ENCODE results near the gene HOXA6. TPM values are rescaled to one million over a fixed set of nuclear protein-coding genes. Genes with fewer than 3 reads are reported as not detected.

HOXA6 gene
- total RNA-seq, 2 donors from 2014 or later: 6.9 to 7.5 TPM

- Histone ChIP-seq H3K36me3 (no peaks in the 10 kb centered on the region), H3K27me3 (replicated peaks; ENCODE audit: insufficient read depth) (no peaks in the 10 kb centered on the region), H3K27ac (no peak overlapping the region), H3K9me3 (no peaks in the 10 kb centered on the region), H3K4me3 (no peak overlapping the region), H3K4me1 (replicated peaks) (peaks cover 6% of the 10 kb centered on the region)
- intact Hi-C loops (cut with DNase I): loop anchor here (5.0 kb wide), 1 partner anchor 270 kb away; the partner anchor contains the start of gene SKAP2
- WGBS: 90% methylated on average over 2 of the region's 2 CpGs
- DNase-seq (ENCODE audit: low spot score): no peak
- TF ChIP-seq POLR2A (IDR thresholded peaks at IDR 0.05): no peak
- no peak for TF ChIP-seq POLR2AphosphoS5 (IDR thresholded peaks at IDR 0.05)
- TF ChIP-seq CTCF (IDR thresholded peaks at IDR 0.05): no peak
Observed at GRCh38 chr7:27132214-27132613, 15.4 kb downstream of the HOXA6 start.

- DNase-seq (ENCODE audit: low spot score): no peak
- Histone ChIP-seq H3K9me3 (no peaks in the 10 kb centered on the region), H3K27me3 (replicated peaks; ENCODE audit: insufficient read depth) (no peaks in the 10 kb centered on the region), H3K27ac (peak overlapping the region; percentile 71 to 82), H3K4me1 (replicated peaks) (peaks cover 6% of the 10 kb centered on the region), H3K36me3 (no peaks in the 10 kb centered on the region), H3K4me3 (peak overlapping the region; percentile 62 to 74)
- WGBS: 69% methylated on average over 12 of the region's 12 CpGs
- TF ChIP-seq POLR2AphosphoS5 (IDR thresholded peaks at IDR 0.05): no peak
- TF ChIP-seq CTCF (IDR thresholded peaks at IDR 0.05): no peak
- intact Hi-C loops (cut with DNase I): loop anchor here (5.0 kb wide), 1 partner anchor 269 kb away; the partner anchor contains the start of gene SKAP2
Observed at GRCh38 chr7:27131390-27131819, 16.2 kb downstream of the HOXA6 start.

GRCh38 chr7:27130540-27131389, 16.8 kb downstream of the HOXA6 start, which contains the start of gene HOXA4:
HOXA4 (minus strand) TSS chr7:27130757; CDS start chr7:27130733, 24 bp downstream.
- no peaks in the 10 kb centered on the region for H3K27me3 ChIP-seq (replicated peaks; ENCODE audit: insufficient read depth)
- H3K36me3 ChIP-seq: no peaks in the 10 kb centered on the region
- H3K4me3 ChIP-seq: peak within 1 kb of the TSS; percentile 62 to 74
- H3K4me1 ChIP-seq (replicated peaks): peaks cover 6% of the 10 kb centered on the region
- intact Hi-C loops (cut with DNase I): loop anchor here (5.0 kb wide), 1 partner anchor 268 kb away; the partner anchor contains the start of gene SKAP2
- no peaks in the 10 kb centered on the region for H3K9me3 ChIP-seq
- peak within 1 kb of the TSS; percentile 71 to 82 for H3K27ac ChIP-seq
- 10% methylated on average over 45 of the region's 67 CpGs for WGBS
- TF ChIP-seq POLR2A (IDR thresholded peaks at IDR 0.05) (peak; percentile 76), CTCF (IDR thresholded peaks at IDR 0.05) (peak in 1 of 4 experiments; percentile 7), POLR2AphosphoS5 (IDR thresholded peaks at IDR 0.05) (peak; percentile 90)
- peak; percentile 94 for DNase-seq (ENCODE audit: low spot score)

GRCh38 chr7:27129729-27130539, 17.6 kb downstream of the HOXA6 start:
- Histone ChIP-seq H3K36me3 (no peaks in the 10 kb centered on the region), H3K27me3 (replicated peaks; ENCODE audit: insufficient read depth) (no peaks in the 10 kb centered on the region), H3K4me3 (peak overlapping the region; percentile 62 to 74), H3K27ac (peak overlapping the region; percentile 64 to 82), H3K4me1 (replicated peaks) (peaks cover 6% of the 10 kb centered on the region), H3K9me3 (no peaks in the 10 kb centered on the region)
- DNase-seq (ENCODE audit: low spot score): no peak
- TF ChIP-seq CTCF (IDR thresholded peaks at IDR 0.05) (peak in 1 of 4 experiments; percentile 54), POLR2AphosphoS5 (IDR thresholded peaks at IDR 0.05) (no peak), POLR2A (IDR thresholded peaks at IDR 0.05) (no peak)
- intact Hi-C loops (cut with DNase I): loop anchor here (5.0 kb wide), 1 partner anchor 268 kb away; the partner anchor contains the start of gene SKAP2
- WGBS: 9% methylated on average over 59 of the region's 72 CpGs
